GM19372 (cell line): ENCODE data around the gene JAZF1.

Experiments used
- ATAC-seq: cut with Tn5 transposase; IDR thresholded peaks from one replicate; pipeline ENCODE4 v1.9.1; 2021; ENCODE audit warnings: mild to moderate bottlenecking, low read depth, moderate library complexity; ENCODE audit not compliant: unreplicated experiment

JAZF1 gene

DNA sequence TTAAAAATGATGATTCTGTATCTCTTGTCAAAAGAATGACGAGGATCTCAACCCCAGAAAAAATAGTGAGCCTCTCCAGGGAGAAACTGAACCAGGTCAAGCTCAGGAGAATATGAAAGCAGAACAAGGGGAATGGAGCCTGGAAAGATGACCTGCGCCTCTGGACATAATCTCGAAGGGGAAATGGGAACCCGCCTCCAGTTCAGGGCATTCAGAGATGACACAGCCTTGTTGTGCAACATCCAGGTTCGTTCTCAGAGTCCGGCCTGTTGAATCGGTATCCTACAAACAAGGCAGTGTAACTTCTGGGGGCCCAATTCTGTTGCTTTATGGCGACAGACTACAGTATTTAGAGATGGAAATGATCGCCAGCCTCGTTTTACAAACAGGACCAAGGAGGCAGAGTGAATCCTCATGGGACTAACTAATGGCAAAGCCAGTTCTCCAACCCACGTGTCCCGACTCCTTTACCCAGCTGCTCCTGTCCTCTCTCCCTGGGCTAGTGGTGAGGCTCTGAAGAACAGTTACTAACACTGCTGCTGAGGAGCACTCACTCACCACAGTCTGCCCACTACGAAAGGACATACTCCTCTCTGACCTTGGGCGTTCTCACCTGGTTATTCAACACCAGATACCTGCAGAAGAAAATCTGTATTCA, 67.6 kb downstream of the JAZF1 start:
- ATAC-seq = no peak

DNA sequence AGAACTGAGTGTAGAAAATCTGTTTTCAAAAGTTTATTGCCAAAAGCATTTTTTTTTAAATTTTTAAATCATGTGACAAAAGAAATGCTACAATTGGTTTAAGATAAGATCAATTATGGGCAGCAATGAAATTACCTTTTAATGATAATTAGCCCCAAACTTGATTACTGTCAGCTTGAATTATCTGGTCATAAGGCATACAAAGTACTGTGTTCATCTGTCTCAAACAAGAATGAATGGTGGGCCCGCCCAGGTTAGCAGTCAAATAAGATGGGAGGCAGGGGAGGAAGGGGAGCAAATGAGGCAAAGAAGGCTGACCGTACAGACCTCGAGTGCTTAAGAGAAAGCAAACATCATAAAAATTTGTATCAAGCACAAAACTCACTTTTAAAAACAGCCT, 68.1 kb downstream of the JAZF1 start:
- no peak for ATAC-seq

GRCh38 chr7:28112012-28112411, 68.6 kb downstream of the JAZF1 start:
- no peak for ATAC-seq

- ATAC-seq = no peak
These were observed 70.1 kb downstream of the JAZF1 start for GRCh38 chr7:28110427-28111012.

DNA sequence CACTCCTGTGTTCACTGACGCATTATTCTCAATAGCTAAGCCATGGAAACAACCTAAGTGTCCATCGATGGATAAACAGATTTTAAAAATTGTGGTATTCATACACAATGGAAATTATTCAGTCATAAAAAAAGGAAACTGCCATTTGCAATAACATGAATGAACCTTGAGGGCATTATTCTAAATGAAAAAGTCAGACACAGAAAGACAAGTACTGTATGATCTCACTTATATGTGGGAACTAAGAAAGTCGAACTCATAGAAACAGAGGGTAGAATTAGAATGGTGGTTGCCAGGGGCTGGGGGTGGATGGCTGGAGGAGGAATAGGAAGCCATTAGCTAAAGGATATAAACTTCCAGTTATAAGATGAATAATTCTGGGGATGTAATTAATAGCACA, 71.8 kb downstream of the JAZF1 start:
- no peak for ATAC-seq

GRCh38 chr7:28107960-28108359, 72.6 kb downstream of the JAZF1 start:
- ATAC-seq = no peak

DNA sequence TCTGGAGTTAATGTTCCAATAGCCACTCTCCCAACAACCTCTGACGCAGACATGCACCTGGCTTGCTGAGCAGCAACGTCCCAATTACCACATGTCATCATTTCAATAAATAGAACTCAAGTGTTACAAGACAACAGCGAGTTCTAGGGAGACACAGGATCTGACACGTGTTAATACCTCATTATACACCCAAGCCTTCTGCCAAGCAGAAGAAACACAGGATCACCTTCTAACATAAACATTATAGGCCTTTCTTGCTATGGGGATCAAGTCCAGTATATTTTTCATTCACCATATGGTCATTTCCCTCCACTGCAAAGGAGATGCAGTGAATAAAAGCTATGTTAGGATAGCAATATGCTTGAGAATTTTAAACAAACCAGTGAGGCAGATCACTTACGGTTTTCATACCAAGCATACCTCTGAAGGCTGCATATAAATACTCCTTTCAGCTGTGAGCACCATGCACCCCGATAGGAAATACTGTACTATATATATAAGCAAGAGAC, 74.2 kb downstream of the JAZF1 start:
- no peak for ATAC-seq

DNA sequence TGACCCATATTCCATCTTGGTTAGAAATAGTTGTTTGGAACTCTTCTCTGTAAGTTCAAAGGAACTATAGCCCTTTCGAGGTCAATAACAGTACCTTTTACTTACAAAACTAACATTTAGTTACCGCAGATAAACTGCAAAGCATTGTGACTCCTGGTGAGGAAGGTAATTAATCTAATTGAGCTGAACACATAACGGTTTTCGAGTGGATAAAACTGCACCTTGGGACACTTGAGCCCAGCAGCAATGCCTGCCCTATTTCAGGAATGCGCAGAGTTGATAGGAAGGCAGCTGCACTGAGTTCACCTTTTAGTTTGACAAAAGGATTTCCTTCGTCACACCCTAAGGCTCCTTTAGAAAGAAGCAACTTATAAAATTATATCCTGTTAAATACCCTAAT, 75.4 kb downstream of the JAZF1 start:
- no peak for ATAC-seq

GRCh38 chr7:28104811-28105210, 75.8 kb downstream of the JAZF1 start:
- no peak for ATAC-seq

GRCh38 chr7:28104041-28104541, 76.5 kb downstream of the JAZF1 start:
- no peak for ATAC-seq

DNA sequence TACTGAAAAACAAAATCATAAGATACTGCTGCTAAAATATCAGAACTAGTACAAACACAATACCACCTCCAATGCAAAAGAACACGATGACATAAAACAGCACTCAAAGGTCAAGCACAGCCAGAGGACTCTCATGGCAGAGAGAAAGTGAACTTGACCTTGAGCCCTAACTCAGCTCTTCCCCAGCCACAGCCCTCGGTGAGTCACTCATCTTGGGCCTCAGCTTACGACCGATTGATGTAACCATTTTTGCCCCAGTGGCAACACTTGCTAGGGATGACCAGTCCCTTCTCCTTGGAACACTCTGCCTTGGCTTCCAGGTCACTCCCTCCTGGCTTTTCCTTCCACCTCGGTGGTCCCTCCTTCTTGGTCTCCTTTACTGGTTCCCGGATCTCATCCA, 77.8 kb downstream of the JAZF1 start:
- no peak for ATAC-seq

DNA sequence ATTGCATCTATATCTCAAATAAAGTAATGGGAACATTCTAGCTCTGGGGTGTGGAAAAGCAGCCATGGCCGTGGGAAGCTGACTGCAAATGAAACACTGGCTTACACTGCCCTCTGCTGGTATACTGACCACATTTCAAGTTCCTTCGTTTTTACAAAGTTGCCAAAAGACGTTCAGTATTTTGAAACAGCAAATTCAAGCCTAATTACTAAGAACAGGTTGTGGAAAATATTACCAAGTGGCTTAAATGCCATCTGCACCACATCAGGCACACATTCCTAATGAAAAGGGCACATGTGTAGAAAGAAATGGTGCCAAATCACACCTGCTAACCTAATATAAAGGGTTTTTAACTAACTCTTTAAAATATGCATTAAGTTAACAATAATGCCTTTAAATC, 83.9 kb downstream of the JAZF1 start:
- no peak for ATAC-seq

DNA sequence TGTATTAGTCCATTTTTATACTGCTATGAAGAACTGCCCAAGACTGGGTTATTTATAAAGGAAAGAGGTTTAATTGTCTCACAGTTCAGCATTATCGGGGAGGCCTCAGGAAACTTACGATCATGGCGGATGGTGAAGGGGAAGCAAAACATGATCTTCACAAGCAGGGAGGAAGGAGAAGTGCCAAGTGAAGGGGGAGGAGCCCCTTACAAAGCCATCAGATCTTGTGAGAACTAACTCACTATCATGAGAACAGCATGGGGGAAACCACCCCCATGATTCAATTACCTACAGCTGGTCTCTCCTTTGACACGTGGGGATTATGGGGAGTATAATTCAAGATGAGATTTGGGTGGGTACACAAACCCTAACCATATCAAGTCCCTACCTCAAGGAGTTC, 85.4 kb downstream of the JAZF1 start:
- no peak for ATAC-seq

DNA sequence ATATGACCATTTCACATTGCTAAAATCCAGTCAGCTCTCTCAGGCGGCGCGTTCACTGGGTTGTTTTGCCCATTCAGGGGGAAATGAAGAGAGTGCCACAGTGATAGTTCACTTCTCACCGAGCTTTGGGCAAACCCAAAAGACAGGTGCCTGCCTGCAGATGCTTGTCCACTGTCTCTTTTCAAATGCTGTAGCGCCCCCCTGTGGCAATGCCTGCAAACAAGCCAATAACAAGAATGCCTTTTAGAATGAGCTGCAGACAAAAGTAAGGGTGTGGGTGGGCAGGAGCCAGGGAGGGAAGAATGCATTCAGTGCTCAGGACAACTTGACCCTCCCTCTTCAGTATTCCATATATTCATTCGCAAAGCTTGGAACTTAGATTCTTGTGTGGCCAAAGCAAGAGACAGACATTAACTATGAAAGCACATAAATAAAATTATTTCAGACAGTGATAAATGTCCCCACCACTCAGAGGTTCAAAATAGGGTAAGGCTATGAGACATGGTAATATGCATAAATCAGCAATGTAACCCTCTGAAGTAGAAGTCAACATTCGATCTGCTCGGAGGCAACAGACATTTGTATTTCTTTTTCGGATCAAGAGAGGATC, 86.9 kb downstream of the JAZF1 start:
- no peak for ATAC-seq

DNA sequence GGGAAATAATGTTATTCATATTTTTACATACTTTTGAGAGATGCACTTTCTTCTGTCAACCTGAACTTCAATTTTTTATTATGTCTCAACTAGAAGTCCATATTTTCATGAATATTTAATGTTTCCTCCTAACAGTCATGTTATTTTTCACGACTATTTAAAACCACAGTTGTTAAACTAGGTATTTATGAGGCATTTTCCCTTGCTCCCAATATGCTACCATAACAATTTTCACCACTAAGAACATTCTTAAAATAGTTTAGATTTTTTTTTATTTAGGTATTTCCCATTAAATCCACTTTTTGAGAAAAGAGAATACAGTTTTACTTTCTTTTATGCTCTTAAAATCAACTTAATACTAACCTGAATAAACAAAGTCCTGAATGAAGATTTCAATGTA, 89.4 kb downstream of the JAZF1 start:
- no peak for ATAC-seq

DNA sequence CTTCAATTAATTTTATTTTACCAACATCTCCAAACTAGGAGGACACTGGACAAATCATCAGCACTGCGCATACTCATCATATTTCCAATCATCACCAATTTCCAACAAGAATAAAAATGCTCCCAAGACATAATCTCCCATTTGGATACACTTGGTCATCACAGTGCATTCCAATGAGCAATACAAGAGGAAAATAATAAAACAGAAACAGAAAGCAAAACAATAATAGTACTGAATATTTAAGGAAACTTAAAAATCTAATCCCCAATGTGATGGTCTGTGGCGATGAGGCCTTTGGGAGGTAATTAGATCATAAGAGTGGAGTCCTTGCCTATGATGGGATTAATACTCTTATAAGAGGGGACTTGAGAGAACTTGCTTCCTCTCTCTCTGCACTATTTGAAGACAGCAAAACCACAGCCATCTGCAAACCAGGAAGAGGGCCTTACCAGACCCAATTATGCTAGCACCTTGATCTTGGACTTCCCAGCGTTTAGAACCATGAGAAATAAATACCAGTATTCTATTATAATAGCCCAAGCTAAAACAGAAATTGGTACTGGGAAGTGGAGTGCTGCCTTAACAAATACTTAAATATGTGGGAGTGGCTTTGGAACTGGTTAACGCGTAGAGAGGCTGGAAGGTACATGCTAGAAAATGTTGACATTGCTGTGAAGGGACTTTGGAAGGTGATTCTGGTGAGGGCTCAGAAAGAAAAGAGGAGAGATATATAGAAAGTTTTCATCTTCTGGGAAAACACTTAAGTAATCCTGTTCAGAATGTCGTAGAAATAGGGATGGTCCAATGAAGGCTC, 91.5 kb downstream of the JAZF1 start:
- no peak for ATAC-seq

GRCh38 chr7:28088032-28088431, 92.6 kb downstream of the JAZF1 start:
- no peak for ATAC-seq

- no peak for ATAC-seq
These were observed 94.4 kb downstream of the JAZF1 start for GRCh38 chr7:28086198-28086597.

- ATAC-seq = no peak
These were observed 96.3 kb downstream of the JAZF1 start for GRCh38 chr7:28083998-28084985.
